Liver (tissue), 9 donors: ENCODE measurements around the gene ZFC3H1. TPM values are rescaled to one million over a fixed set of nuclear protein-coding genes. Genes with fewer than 3 reads are reported as not detected.

Experiments used
- DNase-seq: peaks from one replicate; pipeline ENCODE4 v3.0.0-alpha.2; 2017; ENCODE audit warnings: low spot score
- H3K27ac ChIP-seq, 2 donors: one replicate each; pipeline ENCODE4 v1.7.0; 2013; ENCODE audit warnings: inconsistent platforms in 2 of 2, low read length in 2 of 2, control low read depth in 1 of 2, low read depth in 1 of 2, mild to moderate bottlenecking in 1 of 2
- H3K27me3 ChIP-seq, 4 donors: one replicate each; pipeline versions ENCODE4 v1.6.1 to v1.7.0; 2013; ENCODE audit warnings: low read length in 3 of 4, inconsistent platforms in 1 of 4, mild to moderate bottlenecking in 1 of 4, moderate library complexity in 1 of 4; ENCODE audit not compliant: control insufficient read depth in 4 of 4, insufficient read depth in 4 of 4
- H3K36me3 ChIP-seq, 4 donors: one replicate each; pipeline versions ENCODE4 v1.6.1 to v1.7.0; 2013; ENCODE audit warnings: low read length in 3 of 4, mild to moderate bottlenecking in 3 of 4, low read depth in 1 of 4, moderate library complexity in 1 of 4; ENCODE audit not compliant: control insufficient read depth in 4 of 4, insufficient read depth in 3 of 4
- H3K4me1 ChIP-seq, 4 donors: one replicate each; pipeline versions ENCODE4 v1.6.1 to v1.7.0; 2013; ENCODE audit warnings: low read length in 3 of 4, mild to moderate bottlenecking in 3 of 4, moderate library complexity in 1 of 4; ENCODE audit not compliant: control insufficient read depth in 4 of 4, insufficient read depth in 4 of 4
- H3K4me3 ChIP-seq, 3 donors: one replicate each; pipeline versions ENCODE4 v1.6.1 to v1.7.0; 2013; ENCODE audit warnings: low read length in 3 of 3, control low read depth in 1 of 3, low read depth in 1 of 3, mild to moderate bottlenecking in 1 of 3
- H3K9ac ChIP-seq, 2 donors: one replicate each; pipeline ENCODE4 v1.7.0; 2013; ENCODE audit warnings: low read length in 2 of 2, mild to moderate bottlenecking in 2 of 2, moderate library complexity in 2 of 2, control low read depth in 1 of 2, low read depth in 1 of 2
- H3K9me3 ChIP-seq, 4 donors: one replicate each; pipeline versions ENCODE4 v1.6.1 to v1.7.0; 2013; ENCODE audit warnings: low read length in 3 of 4; ENCODE audit not compliant: control insufficient read depth in 4 of 4
- EGR1 ChIP-seq, 2 donors: IDR thresholded peaks; 2 replicates each; pipeline ENCODE4 v1.6.1; 2016 to 2018; ENCODE audit warnings: antibody characterized with exemption in 2 of 2, low read depth in 2 of 2
- HNF4G ChIP-seq: IDR thresholded peaks from 2 replicates; pipeline ENCODE4 v1.6.1; 2016; ENCODE audit warnings: antibody characterized with exemption
- JUND ChIP-seq, 2 donors: IDR thresholded peaks; 2 replicates each; pipeline ENCODE4 v1.6.1; 2016; ENCODE audit warnings: antibody characterized with exemption in 2 of 2
- RAD21 ChIP-seq, 2 donors: IDR thresholded peaks; 2 replicates each; pipeline ENCODE4 v1.6.1; 2016; ENCODE audit warnings: antibody characterized with exemption in 2 of 2, mild to moderate bottlenecking in 2 of 2
- RXRA ChIP-seq, 2 donors: IDR thresholded peaks; 2 replicates each; pipeline ENCODE4 v1.6.1; 2017 to 2018; ENCODE audit warnings: antibody characterized with exemption in 2 of 2, mild to moderate bottlenecking in 1 of 2
- TAF1 ChIP-seq: conservative IDR thresholded peaks from 2 replicates; pipeline ENCODE4 v1.6.1; 2016; ENCODE audit warnings: antibody characterized with exemption, mild to moderate bottlenecking
- YY1 ChIP-seq: IDR thresholded peaks from 2 replicates; pipeline ENCODE4 v1.6.1; 2016; ENCODE audit warnings: antibody characterized with exemption, mild to moderate bottlenecking
- WGBS: extraction: QIAGEN DNeasy Blood & Tissue Kit; methylation state at CpG from one replicate; pipeline ENCODE4 v1.1.7; 2013; 5-methylcytosine and 5-hydroxymethylcytosine counted together
- polyA plus RNA-seq, 2 donors: library from polyadenylated mRNA; stranded (reverse) in 1 of 2; unstranded in 1 of 2; fragments of 200-250 nt in 1 of 2; fragments of >200 nt in 1 of 2; fragmentation: Nextera tagmentation in 1 of 2; extraction: Ambion mirVana in 1 of 2; gene quantifications; one replicate each; pipeline versions ENCODE4 v1.2.1 to v1.2.3, GENCODE V29; 2013 to 2015
- total RNA-seq, 2 donors: library from RNA; depleted of rRNA; stranded (reverse); fragments of >200 nt; gene quantifications; one replicate each; pipeline ENCODE4 v1.2.3, GENCODE V29; 2014
- TF ChIP-seq, protein P1 (sequence below): IDR thresholded peaks from 2 replicates; pipeline ENCODE4 v1.6.1; 2016; ENCODE audit warnings: antibody characterized with exemption, mild to moderate bottlenecking
- TF ChIP-seq, protein P2 (sequence below): IDR thresholded peaks from 2 replicates; pipeline ENCODE4 v1.6.1; 2016; ENCODE audit warnings: antibody characterized with exemption
- donor health status: healthy.
- donor health status: healthy.
- donor health status: healthy.
- donor health status: healthy.
- donor health status: healthy.

Gene ZFC3H1
- total and polyA plus RNA-seq, 4 donors: 3.4 to 32.3 (median 8.6) TPM

DNA sequence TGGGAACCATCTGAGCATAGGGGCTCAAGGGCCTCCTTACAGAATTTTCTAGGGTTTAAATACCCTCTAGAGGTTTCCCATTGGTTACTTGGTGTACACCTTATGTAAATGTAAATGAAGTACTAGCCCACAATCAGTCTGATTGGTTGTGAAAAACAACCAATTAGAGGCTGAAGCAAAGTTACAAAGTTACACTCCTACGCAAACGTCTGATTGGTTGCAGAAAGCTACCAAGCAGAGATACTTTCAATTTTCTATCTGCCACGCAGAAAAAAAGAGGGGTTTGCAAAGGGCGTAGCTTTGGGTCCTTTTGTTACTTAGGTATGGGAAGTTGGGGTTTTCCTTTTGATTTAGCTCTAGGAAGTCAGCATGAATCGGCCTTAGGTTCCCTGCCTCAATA lies 20.4 kb upstream of the ZFC3H1 start (continued):
- no peak for TF ChIP-seq JUND (IDR thresholded peaks at IDR 0.05)

DNA sequence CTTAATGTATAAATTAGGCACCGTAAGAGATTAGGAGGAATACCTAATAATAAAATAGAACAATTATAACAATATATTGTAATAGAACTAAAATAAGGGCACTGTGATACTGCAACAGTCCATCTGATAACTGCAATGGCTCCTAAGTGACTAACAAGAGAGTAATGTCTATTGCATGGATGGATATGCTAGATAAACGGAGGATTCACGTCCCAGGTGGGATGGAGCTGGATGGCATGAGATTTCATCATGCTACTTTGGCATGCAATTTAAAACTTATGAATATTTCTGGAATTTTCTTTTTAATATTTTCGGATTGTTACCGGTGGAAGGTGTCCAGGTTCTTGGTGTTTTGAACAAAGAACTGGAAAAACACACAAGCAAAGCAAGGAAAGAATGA lies 20.0 kb upstream of the ZFC3H1 start:
- 93% methylated on average over 5 of the region's 5 CpGs for WGBS
- H3K4me3 ChIP-seq: no peak overlapping the region

DNA sequence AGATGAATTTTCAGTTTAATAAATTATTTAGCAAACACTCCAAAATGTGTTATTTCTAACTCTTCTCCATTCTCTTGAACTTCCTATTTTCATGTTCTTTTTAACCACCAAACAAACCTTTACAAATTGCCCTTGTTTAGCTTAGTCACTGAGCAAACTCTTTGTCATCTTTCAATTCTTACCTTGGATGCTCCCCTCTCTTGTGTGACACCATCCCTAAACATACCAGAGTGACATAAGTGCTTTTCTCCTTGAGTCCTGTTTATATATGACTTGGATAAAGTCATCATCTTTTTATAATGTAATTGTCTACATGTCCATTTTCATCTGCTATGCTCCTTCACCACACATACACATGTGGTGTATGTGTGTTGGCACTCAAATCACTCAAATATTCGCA lies 18.8 kb upstream of the ZFC3H1 start:
- H3K9ac ChIP-seq: no peak overlapping the region
- no peaks in the 10 kb centered on the region for H3K27me3 ChIP-seq
- WGBS: 98% methylated on average over 1 of the region's 1 CpG
- no peak for TF ChIP-seq EGR1 (IDR thresholded peaks at IDR 0.05; ENCODE audit: low read depth in 2 of 2)
- TF ChIP-seq, protein P1, sequence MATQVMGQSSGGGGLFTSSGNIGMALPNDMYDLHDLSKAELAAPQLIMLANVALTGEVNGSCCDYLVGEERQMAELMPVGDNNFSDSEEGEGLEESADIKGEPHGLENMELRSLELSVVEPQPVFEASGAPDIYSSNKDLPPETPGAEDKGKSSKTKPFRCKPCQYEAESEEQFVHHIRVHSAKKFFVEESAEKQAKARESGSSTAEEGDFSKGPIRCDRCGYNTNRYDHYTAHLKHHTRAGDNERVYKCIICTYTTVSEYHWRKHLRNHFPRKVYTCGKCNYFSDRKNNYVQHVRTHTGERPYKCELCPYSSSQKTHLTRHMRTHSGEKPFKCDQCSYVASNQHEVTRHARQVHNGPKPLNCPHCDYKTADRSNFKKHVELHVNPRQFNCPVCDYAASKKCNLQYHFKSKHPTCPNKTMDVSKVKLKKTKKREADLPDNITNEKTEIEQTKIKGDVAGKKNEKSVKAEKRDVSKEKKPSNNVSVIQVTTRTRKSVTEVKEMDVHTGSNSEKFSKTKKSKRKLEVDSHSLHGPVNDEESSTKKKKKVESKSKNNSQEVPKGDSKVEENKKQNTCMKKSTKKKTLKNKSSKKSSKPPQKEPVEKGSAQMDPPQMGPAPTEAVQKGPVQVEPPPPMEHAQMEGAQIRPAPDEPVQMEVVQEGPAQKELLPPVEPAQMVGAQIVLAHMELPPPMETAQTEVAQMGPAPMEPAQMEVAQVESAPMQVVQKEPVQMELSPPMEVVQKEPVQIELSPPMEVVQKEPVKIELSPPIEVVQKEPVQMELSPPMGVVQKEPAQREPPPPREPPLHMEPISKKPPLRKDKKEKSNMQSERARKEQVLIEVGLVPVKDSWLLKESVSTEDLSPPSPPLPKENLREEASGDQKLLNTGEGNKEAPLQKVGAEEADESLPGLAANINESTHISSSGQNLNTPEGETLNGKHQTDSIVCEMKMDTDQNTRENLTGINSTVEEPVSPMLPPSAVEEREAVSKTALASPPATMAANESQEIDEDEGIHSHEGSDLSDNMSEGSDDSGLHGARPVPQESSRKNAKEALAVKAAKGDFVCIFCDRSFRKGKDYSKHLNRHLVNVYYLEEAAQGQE: no peak
- no peak for TF ChIP-seq RXRA (IDR thresholded peaks at IDR 0.05)
- no peak for TF ChIP-seq YY1
- TF ChIP-seq RAD21 (IDR thresholded peaks at IDR 0.05): no peak
- H3K4me1 ChIP-seq: peaks cover 7 to 13% (median 9%) of the 10 kb centered on the region in 4 donors
- H3K36me3 ChIP-seq: no peaks in the 10 kb centered on the region
- no peak for DNase-seq
- H3K27ac ChIP-seq: no peak overlapping the region
- no peak overlapping the region for H3K4me3 ChIP-seq
- no peaks in the 10 kb centered on the region for H3K9me3 ChIP-seq

More for the DNA sequence above, 20.0 kb upstream of the ZFC3H1 start:
- Histone ChIP-seq H3K27me3 (no peaks in the 10 kb centered on the region), H3K36me3 (no peaks in the 10 kb centered on the region), H3K9me3 (no peaks in the 10 kb centered on the region), H3K27ac (no peak overlapping the region), H3K9ac (no peak overlapping the region), H3K4me1 (peaks cover 9 to 18% (median 13%) of the 10 kb centered on the region in 4 donors)
- no peak for DNase-seq
- TF ChIP-seq HNF4G (no peak), TAF1 (no peak), EGR1 (IDR thresholded peaks at IDR 0.05; ENCODE audit: low read depth in 2 of 2) (no peak)
- TF ChIP-seq, protein P1: no peak
- TF ChIP-seq, protein P2, sequence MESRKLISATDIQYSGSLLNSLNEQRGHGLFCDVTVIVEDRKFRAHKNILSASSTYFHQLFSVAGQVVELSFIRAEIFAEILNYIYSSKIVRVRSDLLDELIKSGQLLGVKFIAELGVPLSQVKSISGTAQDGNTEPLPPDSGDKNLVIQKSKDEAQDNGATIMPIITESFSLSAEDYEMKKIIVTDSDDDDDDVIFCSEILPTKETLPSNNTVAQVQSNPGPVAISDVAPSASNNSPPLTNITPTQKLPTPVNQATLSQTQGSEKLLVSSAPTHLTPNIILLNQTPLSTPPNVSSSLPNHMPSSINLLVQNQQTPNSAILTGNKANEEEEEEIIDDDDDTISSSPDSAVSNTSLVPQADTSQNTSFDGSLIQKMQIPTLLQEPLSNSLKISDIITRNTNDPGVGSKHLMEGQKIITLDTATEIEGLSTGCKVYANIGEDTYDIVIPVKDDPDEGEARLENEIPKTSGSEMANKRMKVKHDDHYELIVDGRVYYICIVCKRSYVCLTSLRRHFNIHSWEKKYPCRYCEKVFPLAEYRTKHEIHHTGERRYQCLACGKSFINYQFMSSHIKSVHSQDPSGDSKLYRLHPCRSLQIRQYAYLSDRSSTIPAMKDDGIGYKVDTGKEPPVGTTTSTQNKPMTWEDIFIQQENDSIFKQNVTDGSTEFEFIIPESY: no peak
